Esophagus muscularis mucosa (tissue), 4 donors: ENCODE data around the gene GLOD4. TPM values are rescaled to one million over a fixed set of nuclear protein-coding genes. Genes with fewer than 3 reads are reported as not detected.
"Not testable (repeated sequence)": the region's sequence is repeated elsewhere in the genome, so short reads cannot be mapped to it uniquely, and the experiment has no call there.

ENCODE experiments used
- DNase-seq: peaks from one replicate; pipeline ENCODE4 v3.0.0-alpha.2; 2017; ENCODE audit errors: extremely low spot score
- H3K27ac ChIP-seq, 4 donors: fragments of 200-600 bp; sonication (generic); replicated peaks in 1 of 4; 1 replicate in 3 of 4; 2 replicates in 1 of 4; pipeline ENCODE4 v1.5.1; 2016 to 2019; ENCODE audit warnings: mild to moderate bottlenecking in 1 of 4
- H3K27me3 ChIP-seq, 4 donors: fragments of 200-600 bp; sonication (generic); one replicate each; pipeline versions ENCODE4 v1.5.1 to v1.6.0; 2016 to 2019
- H3K36me3 ChIP-seq, 4 donors: fragments of 200-600 bp; sonication (generic); one replicate each; pipeline ENCODE4 v1.5.1; 2016 to 2019
- H3K4me1 ChIP-seq, 4 donors: fragments of 200-600 bp; sonication (generic); one replicate each; pipeline ENCODE4 v1.5.1; 2016 to 2019
- H3K4me3 ChIP-seq, 4 donors: fragments of 200-600 bp; sonication (generic); 1 replicate in 2 of 4; 2 replicates in 2 of 4; pipeline ENCODE4 v1.5.1; 2016 to 2019; ENCODE audit warnings: mild to moderate bottlenecking in 4 of 4, moderate library complexity in 1 of 4
- H3K9me3 ChIP-seq, 4 donors: fragments of 200-600 bp; sonication (generic); 1 replicate in 3 of 4; 2 replicates in 1 of 4; pipeline ENCODE4 v1.5.1; 2016 to 2019
- CTCF ChIP-seq, 3 experiments: fragments of 200-600 bp in 2 of 3; fragments of 450-650 bp in 1 of 3; sonication (generic) in 2 of 3; IDR thresholded peaks; one replicate each; pipeline ENCODE4 v1.5.1; 2017 to 2019; ENCODE audit warnings: antibody characterized with exemption in 3 of 3, mild to moderate bottlenecking in 2 of 3, moderate library complexity in 1 of 3
- EP300 ChIP-seq: sonication (generic); formaldehyde crosslinking; IDR thresholded peaks from one replicate; pipeline ENCODE4 v1.6.1; 2017; ENCODE audit warnings: antibody characterized with exemption
- POLR2A ChIP-seq: fragments of 450-650 bp; IDR thresholded peaks from one replicate; pipeline ENCODE4 v1.6.1; 2017; ENCODE audit warnings: antibody characterized with exemption, moderate library complexity, mild to moderate bottlenecking, low read depth
- POLR2AphosphoS5 ChIP-seq, 2 donors: sonication (generic); formaldehyde crosslinking; IDR thresholded peaks; one replicate each; pipeline ENCODE4 v1.6.1; 2017; ENCODE audit warnings: antibody characterized with exemption in 2 of 2
- WGBS: methylation state at CpG from one replicate; pipeline ENCODE4 v1.1.5; 2018; 5-methylcytosine and 5-hydroxymethylcytosine counted together
- intact Hi-C: fragments of 100-400 bp; cut with DNase I; formaldehyde crosslinking; loops from one replicate; pipeline ENCODE4 v1.15.1; 2023
- total RNA-seq, 4 donors: library from RNA; depleted of rRNA; stranded (reverse); fragments of >200 nt; gene quantifications; one replicate each; pipeline versions ENCODE4 v1.1.0 to v1.2.1, GENCODE V29; 2016

GLOD4 gene
- total RNA-seq, result 10 to 100 TPM; 25.7 to 73.6 (median 53.9) TPM

- peaks cover 6 to 38% (median 33%) of the 10 kb centered on the region in 4 donors for H3K36me3 ChIP-seq
- H3K27ac ChIP-seq, result peak within 1 kb of the TSS; percentile 82 to 93 (median 87)
- TF ChIP-seq CTCF (IDR thresholded peaks at IDR 0.05) (peak; percentile 8 to 48 (median 11)), POLR2A (peak; percentile 52), POLR2AphosphoS5 (IDR thresholded peaks at IDR 0.05) (peak; percentile 97 to 99), EP300 (no peak)
- intact Hi-C loops, result no loop called here
- under 1% methylated on average over 24 of the region's 87 CpGs for WGBS
- H3K4me1 ChIP-seq, result peaks cover 22 to 37% (median 32%) of the 10 kb centered on the region in 4 donors
- H3K27me3 ChIP-seq, result no peaks in the 10 kb centered on the region
- peak within 1 kb of the TSS; percentile 85 to 99 (median 92) for H3K4me3 ChIP-seq
- H3K9me3 ChIP-seq, result no peaks in the 10 kb centered on the region
- peak; percentile 98 for DNase-seq
Observed at GRCh38 chr17:781805-782731, at the start of gene GLOD4, which contains the start of gene MRM3. TSS of gene GLOD4 (minus strand) at chr17:782280. CDS start at chr17:782255, 25 bp downstream. TSS of gene MRM3 (plus strand) at chr17:782353. CDS start at chr17:782379, 26 bp downstream.

GRCh38 chr17:830950-831349, 48.9 kb upstream of the GLOD4 start:
- no peak for DNase-seq
- Histone ChIP-seq H3K27me3 (no peaks in the 10 kb centered on the region), H3K4me1 (peaks cover 0 to 16% (median 12%) of the 10 kb centered on the region in 4 donors), H3K9me3 (no peaks in the 10 kb centered on the region), H3K4me3 (no peak overlapping the region), H3K27ac (no peak overlapping the region), H3K36me3 (peaks cover 0 to 1% (median 0%) of the 10 kb centered on the region in 4 donors)
- intact Hi-C loops, result no loop called here
- 89% methylated on average over 7 of the region's 7 CpGs for WGBS
- TF ChIP-seq POLR2A (no peak), CTCF (IDR thresholded peaks at IDR 0.05) (no peak), POLR2AphosphoS5 (IDR thresholded peaks at IDR 0.05) (no peak), EP300 (no peak)

- WGBS, result 85% methylated on average over 19 of the region's 19 CpGs
- no peak for TF ChIP-seq POLR2AphosphoS5 (IDR thresholded peaks at IDR 0.05)
- TF ChIP-seq POLR2A, result no peak
- intact Hi-C loops, result no loop called here
- Histone ChIP-seq H3K9me3 (no peaks in the 10 kb centered on the region), H3K4me1 (peaks cover 0 to 13% (median 9%) of the 10 kb centered on the region in 4 donors), H3K36me3 (peaks cover 2 to 7% (median 3%) of the 10 kb centered on the region in 4 donors), H3K27me3 (no peaks in the 10 kb centered on the region), H3K4me3 (no peak overlapping the region), H3K27ac (no peak overlapping the region)
- DNase-seq, result no peak
Observed at GRCh38 chr17:830381-830780, 48.3 kb upstream of the GLOD4 start.

GRCh38 chr17:829614-830013, 47.5 kb upstream of the GLOD4 start:
- H3K27ac ChIP-seq, H3K4me3 ChIP-seq, H3K27me3 ChIP-seq, H3K9me3 ChIP-seq, H3K4me1 ChIP-seq, DNase-seq, intact Hi-C loops: not testable (repeated sequence)
- H3K36me3 ChIP-seq, result peaks cover 6 to 15% (median 10%) of the 10 kb centered on the region in 4 donors
- 64% methylated on average over 3 of the region's 3 CpGs for WGBS

- no peak for DNase-seq
- H3K9me3 ChIP-seq, result no peaks in the 10 kb centered on the region
- peaks cover 0 to 5% (median 0%) of the 10 kb centered on the region in 4 donors for H3K4me1 ChIP-seq
- H3K27me3 ChIP-seq, result no peaks in the 10 kb centered on the region
- no peak for TF ChIP-seq EP300
- no peak for TF ChIP-seq POLR2AphosphoS5 (IDR thresholded peaks at IDR 0.05)
- no peak for TF ChIP-seq CTCF (IDR thresholded peaks at IDR 0.05)
- TF ChIP-seq POLR2A, result no peak
- no peak overlapping the region for H3K4me3 ChIP-seq
- intact Hi-C loops, result no loop called here
- H3K27ac ChIP-seq, result no peak overlapping the region
- H3K36me3 ChIP-seq, result peaks cover 6 to 21% (median 10%) of the 10 kb centered on the region in 4 donors
- 78% methylated on average over 5 of the region's 5 CpGs for WGBS
Observed at GRCh38 chr17:828761-829160, 46.7 kb upstream of the GLOD4 start.
